ENCODE measurements around the gene RELN.

DNA sequence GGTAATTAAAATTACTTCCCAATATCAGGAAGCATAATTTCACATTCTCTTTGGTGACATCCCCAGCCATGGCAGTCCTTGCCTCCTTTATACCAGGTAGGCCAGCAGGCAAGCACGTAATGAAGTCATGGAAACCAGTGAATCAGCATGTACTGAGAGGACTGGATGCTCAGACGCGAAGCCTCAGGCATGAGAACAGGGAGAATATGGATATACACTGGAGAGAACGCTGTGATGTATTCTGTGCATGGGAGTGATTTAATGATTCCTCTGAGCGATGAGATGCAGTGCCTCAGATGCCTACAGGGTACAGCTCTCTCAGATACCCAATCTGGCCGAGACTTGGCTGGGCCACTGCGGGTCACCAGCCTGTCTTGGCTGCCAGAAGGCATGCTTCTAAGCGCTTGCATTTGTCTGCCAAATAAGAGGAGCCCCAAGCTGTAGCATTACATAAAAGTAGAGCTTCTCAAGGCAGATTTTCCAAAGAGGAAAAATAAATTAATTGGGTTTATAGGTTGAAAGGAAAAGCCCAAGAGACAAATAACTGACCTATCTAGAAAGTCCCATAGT lies 238.1 kb downstream of the RELN start:
- TF ChIP-seq, protein P1, sequence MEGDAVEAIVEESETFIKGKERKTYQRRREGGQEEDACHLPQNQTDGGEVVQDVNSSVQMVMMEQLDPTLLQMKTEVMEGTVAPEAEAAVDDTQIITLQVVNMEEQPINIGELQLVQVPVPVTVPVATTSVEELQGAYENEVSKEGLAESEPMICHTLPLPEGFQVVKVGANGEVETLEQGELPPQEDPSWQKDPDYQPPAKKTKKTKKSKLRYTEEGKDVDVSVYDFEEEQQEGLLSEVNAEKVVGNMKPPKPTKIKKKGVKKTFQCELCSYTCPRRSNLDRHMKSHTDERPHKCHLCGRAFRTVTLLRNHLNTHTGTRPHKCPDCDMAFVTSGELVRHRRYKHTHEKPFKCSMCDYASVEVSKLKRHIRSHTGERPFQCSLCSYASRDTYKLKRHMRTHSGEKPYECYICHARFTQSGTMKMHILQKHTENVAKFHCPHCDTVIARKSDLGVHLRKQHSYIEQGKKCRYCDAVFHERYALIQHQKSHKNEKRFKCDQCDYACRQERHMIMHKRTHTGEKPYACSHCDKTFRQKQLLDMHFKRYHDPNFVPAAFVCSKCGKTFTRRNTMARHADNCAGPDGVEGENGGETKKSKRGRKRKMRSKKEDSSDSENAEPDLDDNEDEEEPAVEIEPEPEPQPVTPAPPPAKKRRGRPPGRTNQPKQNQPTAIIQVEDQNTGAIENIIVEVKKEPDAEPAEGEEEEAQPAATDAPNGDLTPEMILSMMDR (conservative IDR thresholded peaks at IDR 0.05; ENCODE audit: low read length) = no peak
- TF ChIP-seq EZH2phosphoT487 (IDR thresholded peaks at IDR 0.05; ENCODE audit: borderline replicate concordance) = no peak
